WTC11 (cell line): Measurements from ENCODE around the gene POC1A.

ENCODE experiments used
- JUN ChIP-seq: sonication (generic); formaldehyde crosslinking; IDR thresholded peaks from 2 replicates; pipeline ENCODE4 v1.8.0; 2023; ENCODE audit warnings: mild to moderate bottlenecking, missing genetic modification reagents
- ZNF121 ChIP-seq: sonication (generic); formaldehyde crosslinking; IDR thresholded peaks from 2 replicates; pipeline ENCODE4 v1.8.0; 2023; ENCODE audit warnings: missing genetic modification reagents

DNA sequence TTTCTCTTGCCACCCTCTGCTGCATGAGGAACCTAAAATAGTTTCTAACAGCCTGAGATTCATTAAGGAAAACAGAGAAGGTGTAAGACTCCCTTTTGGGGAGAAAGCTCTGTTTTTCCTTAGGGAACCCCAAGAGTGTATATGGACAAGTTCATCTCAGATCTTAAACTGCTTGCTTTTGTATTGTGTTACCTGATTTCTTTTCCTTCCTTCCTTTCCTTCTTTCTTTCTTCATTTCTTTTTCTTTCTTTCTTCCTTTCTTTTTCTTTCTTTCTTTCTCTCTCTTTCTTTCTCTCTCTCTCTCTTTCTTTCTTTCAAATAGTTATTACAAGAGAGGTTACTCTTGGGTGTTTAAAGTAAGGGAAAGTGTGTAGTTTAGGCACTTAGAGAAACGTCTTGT, 5.3 kb upstream of the POC1A start:
- TF ChIP-seq ZNF121 (no peak), JUN (CRISPR knock-in tag) (no peak)
